ENCODE data around the gene UBE2Q2. TPM values are rescaled to one million over a fixed set of nuclear protein-coding genes. Genes with fewer than 3 reads are reported as not detected.

The UBE2Q2 gene
- total and polyA plus RNA-seq, 9 of the 15 experiments (the other 6 are each of a cell fraction or from before 2014, with no cell fraction given), result 6.2 to 24.0 (median 16.2) TPM

DNA sequence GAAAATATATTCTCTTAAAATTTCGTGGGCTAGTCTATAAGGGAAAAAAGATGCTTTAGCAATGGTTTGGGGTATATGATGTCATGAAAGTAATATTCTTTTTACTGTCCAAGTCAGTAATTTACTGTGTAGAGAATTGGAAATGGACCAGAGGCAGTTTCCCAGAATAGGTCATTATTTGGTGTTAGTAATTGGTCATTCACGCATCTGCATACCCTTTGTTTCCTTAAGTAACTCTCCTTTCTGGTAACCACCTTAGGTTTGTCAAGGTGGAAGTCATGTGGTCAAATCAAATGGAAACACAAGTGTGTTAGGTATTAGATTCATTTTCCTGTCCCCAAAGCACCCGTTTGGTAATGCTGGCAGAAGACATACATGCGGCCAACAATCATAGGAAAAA, 84.4 kb downstream of the UBE2Q2 start:
- no TSS peak for BruUV-seq (replicated peaks)
- POLR2A ChIA-PET, result interaction anchor here (0.5 kb wide), 1 partner anchor 91 kb away, joined by 3 read pairs; no protein-coding TSS in a partner anchor
- Histone ChIP-seq H3K27ac (ENCODE audit: extremely low read depth, low read depth, low read length) (no peak overlapping the region), H3K36me3 (ENCODE audit: control insufficient read depth, insufficient read depth, low read length) (peaks cover 89% of the 10 kb centered on the region), H3K4me3 (no peak overlapping the region), H4K20me1 (replicated peaks; ENCODE audit: control insufficient read depth, insufficient read depth, low read length) (peaks cover 4% of the 10 kb centered on the region), H3K9me1 (ENCODE audit: control insufficient read depth, insufficient read depth, low read length) (no peaks in the 10 kb centered on the region), H3K27me3 (ENCODE audit: control insufficient read depth in 2 of 2, insufficient read depth in 2 of 2, low read length in 2 of 2) (no peaks in the 10 kb centered on the region), H3K4me1 (replicated peaks in 1 of 2; ENCODE audit: control insufficient read depth in 2 of 2, insufficient read depth in 2 of 2, low read length in 2 of 2) (peaks cover 0 to 15% of the 10 kb centered on the region in 2 experiments; a peak in 2 of 5 replicates), H3K4me2 (ENCODE audit: insufficient read depth, low read length) (no peak overlapping the region), H3K9ac (ENCODE audit: insufficient read depth in 1 of 2, low read depth in 2 of 2, low read length in 2 of 2) (no peak overlapping the region), H2AFZ (ENCODE audit: low read depth, low read length) (no peak overlapping the region), H3K79me2 (ENCODE audit: control insufficient read depth, insufficient read depth, low read length) (peaks cover 6% of the 10 kb centered on the region; the same call in 1 of the 3 replicates), H3K9me3 (replicated peaks; ENCODE audit: control insufficient read depth, insufficient read depth, low read depth, low read length) (no peaks in the 10 kb centered on the region)
- ATAC-seq (no peak), DNase-seq (ENCODE audit: extremely low read depth in 1 of 4, low spot score in 3 of 4) (no peak), FAIRE-seq (no peak)
- WGBS (ENCODE audit: insufficient coverage, low coverage, missing lambda C conversion rate), result 82% methylated on average over 4 of the region's 4 CpGs
- in situ Hi-C loops (cut with MboI) (loop anchor here (5.0 kb wide), 1 partner anchor 240 kb away; no protein-coding TSS in a partner anchor), intact Hi-C loops (cut with micrococcal nuclease) (loop anchor here (10.0 kb wide), 2 partner anchors 217 to 243 kb away; no protein-coding TSS in a partner anchor)
- CTCF ChIA-PET (ENCODE audit: low intra/inter-chr PET ratio), result no interaction called here
- no peak for TF ChIP-seq NKRF (IDR thresholded peaks at IDR 0.05; ENCODE audit: borderline replicate concordance)
- no peak for TF ChIP-seq MTA1 (IDR thresholded peaks at IDR 0.05; ENCODE audit: borderline replicate concordance)
- no peak for TF ChIP-seq SUPT5H (IDR thresholded peaks at IDR 0.05)
- TF ChIP-seq, protein P1, sequence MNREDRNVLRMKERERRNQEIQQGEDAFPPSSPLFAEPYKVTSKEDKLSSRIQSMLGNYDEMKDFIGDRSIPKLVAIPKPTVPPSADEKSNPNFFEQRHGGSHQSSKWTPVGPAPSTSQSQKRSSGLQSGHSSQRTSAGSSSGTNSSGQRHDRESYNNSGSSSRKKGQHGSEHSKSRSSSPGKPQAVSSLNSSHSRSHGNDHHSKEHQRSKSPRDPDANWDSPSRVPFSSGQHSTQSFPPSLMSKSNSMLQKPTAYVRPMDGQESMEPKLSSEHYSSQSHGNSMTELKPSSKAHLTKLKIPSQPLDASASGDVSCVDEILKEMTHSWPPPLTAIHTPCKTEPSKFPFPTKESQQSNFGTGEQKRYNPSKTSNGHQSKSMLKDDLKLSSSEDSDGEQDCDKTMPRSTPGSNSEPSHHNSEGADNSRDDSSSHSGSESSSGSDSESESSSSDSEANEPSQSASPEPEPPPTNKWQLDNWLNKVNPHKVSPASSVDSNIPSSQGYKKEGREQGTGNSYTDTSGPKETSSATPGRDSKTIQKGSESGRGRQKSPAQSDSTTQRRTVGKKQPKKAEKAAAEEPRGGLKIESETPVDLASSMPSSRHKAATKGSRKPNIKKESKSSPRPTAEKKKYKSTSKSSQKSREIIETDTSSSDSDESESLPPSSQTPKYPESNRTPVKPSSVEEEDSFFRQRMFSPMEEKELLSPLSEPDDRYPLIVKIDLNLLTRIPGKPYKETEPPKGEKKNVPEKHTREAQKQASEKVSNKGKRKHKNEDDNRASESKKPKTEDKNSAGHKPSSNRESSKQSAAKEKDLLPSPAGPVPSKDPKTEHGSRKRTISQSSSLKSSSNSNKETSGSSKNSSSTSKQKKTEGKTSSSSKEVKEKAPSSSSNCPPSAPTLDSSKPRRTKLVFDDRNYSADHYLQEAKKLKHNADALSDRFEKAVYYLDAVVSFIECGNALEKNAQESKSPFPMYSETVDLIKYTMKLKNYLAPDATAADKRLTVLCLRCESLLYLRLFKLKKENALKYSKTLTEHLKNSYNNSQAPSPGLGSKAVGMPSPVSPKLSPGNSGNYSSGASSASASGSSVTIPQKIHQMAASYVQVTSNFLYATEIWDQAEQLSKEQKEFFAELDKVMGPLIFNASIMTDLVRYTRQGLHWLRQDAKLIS (CRISPR knock-in tag; IDR thresholded peaks at IDR 0.05), result no peak
- no peak for TF ChIP-seq HIVEP1 (CRISPR knock-in tag; IDR thresholded peaks at IDR 0.05)
- no peak for TF ChIP-seq C11orf30 (IDR thresholded peaks at IDR 0.05; ENCODE audit: low read depth)
- no peak for TF ChIP-seq ARID4B (CRISPR knock-in tag; IDR thresholded peaks at IDR 0.05)
- TF ChIP-seq DNMT1 (IDR thresholded peaks at IDR 0.05), result no peak
- no peak for TF ChIP-seq ZNF408 (CRISPR knock-in tag; IDR thresholded peaks at IDR 0.05; ENCODE audit: low read depth)
- no peak for TF ChIP-seq FOS (IDR thresholded peaks at IDR 0.05; ENCODE audit: extremely low read depth, insufficient read length)
- no peak for TF ChIP-seq RBM25 (IDR thresholded peaks at IDR 0.05; ENCODE audit: low read depth, low read length, severe bottlenecking)

Measured in K562 (cell line).